Activated effector memory CD4-positive, alpha-beta T cell treated with anti-CD3 and anti-CD28 coated beads, Interleukin-2, amount 50 U/mL, for 16 hours (primary cell): ENCODE data around the gene TBC1D1.

Experiments
- DNase-seq: peaks from one replicate; pipeline ENCODE4 v3.0.0-alpha.2; 2020

TBC1D1 gene

DNA sequence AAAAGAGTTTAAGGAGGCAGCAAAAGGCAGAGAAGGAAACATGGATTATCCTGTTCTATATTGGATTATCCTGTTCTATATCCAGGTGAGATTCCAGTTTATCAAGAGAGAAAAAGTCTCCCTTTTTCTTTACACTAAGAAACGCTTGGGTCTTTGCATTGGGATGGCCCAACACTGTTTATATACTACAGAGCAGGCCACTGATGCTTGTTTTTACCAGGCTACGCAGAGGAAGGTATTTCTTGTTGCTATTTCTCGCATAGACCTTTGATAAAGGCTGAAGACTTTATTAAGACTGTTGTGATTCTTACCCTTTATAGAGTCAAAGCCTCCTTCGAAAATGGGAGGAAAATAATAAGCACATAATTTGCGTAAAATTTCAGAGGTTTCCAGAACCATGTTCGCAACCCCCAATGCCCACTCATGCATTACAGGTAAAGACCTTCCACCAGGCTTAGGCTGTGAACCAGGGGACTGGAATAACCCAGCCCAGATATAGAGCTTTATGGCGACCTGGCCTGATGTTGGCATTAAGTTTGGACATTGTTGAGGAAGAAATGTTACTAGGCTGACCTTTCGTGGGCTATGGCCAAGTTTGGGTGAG lies 287.6 kb downstream of the TBC1D1 start:
- DNase-seq, result no peak

DNA sequence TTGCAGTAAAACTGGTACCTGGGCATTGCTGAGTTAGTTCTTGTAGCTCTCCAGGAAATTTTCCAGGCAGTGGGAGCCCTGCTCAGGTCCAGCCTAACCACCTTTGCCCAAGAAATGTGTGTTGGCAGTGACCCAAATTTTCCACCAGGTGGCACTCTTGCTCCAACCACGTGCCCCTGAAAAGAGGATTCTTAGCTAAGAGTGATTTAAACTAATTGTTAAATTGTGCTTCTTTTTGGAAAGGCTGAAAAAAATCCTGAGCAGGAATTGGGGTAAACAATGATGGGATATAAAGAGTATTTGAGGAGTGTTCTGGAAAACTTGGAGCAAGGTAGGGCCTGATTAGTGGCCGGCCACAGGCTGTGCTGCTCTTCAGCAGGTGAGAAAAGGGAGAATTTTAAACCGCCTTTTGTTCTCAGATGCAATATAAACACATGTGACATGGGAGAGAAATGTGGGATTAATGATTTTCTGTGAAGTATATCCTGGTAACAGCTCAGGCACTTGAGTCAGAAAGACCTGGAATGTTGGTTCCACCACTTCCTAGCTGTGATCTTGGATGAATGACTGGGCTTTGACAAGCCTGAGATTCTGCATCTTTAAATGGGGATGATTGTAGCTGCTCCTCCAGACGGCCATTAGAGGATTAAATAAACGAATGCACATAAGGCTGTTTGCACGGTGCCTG lies 288.9 kb downstream of the TBC1D1 start:
- DNase-seq, result peak; percentile 90

DNA sequence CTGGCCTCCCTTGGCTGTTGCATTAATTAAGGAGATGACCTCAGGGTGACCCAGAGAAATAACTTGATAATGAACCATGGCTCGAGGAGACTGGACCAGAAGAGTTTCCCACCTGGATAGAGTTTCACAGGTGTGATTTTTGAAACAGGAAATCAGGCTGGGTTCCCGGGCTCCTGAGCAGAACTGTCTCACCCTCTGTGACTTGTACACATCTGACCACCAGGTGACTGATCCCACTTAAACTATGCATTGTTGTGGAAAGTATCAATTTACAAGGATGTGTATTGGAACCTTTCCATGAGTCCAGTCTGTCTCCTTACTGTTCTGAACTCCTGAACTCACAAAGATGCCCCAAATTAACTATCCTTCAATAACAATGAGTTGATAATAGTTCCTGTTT lies 289.6 kb downstream of the TBC1D1 start:
- DNase-seq, result no peak

DNA sequence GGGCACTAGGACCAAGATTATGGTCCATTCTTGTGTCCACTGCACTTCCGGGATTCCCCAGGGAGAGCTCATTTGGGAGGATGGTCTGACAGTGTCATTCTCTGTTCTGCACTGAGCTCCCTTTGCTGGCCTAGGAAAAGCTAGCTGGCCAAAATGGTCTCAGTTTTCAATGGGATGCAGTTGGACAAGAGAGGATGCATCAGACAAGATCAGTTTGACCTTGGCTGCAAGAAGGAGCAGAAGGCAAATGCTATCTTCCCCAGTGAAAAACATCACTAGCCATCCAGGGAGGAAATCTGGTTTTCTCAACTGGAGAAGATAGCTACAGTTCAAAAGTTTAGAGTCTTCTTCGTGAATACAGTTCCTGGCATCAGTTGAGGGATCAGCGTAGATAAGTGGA lies 290.4 kb downstream of the TBC1D1 start:
- no peak for DNase-seq

DNA sequence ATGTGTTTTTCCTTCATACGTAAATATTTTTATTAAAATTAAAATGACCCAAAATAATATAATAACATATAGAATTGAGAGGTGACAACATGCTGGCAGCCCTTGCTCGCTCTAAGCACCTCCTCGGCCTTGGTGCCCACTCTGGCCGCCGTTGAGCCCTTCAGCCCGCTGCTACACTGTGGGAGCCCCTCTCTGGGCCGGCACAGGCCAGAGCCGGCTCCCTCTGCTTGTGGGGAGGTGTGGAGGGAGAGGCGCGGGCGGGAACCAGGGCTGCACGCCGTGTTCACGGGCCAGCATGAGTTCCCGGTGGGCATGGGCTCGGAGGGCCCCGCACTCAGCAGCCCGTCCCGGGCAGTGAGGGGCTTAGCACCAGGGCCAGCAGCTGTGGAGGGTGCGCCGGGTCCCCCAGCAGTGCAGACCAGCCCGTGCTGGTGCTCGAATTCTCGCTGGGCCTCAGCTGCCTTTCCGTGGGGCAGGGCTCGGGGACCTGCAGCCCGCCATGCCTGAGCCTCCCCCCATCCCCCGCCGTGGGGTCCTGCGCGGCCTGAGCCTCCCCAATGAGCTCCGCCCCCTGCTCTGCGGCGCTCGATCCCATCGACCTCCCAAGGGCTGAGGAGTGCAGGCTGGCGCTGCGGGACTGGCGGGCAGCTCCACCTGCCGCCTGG lies 291.6 kb downstream of the TBC1D1 start:
- no peak for DNase-seq

DNA sequence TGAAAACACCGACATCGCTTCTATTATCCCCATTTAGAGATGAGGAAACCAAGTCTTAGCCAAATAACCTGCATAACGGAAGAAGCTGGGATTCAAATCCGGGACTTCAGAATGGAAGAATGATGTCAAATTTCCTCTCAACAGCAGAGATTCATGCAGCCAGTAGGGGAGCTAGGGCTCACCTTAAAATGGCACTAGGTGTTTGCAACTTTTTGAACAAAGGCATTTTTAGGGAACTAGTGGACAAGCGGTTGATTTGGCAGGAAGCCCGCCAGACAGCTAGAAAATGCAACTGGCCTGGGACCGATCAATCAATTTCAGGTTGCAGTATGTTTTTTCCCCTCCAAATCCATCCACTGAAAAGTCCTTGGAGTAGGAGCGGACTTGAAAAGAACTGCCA lies 293.5 kb downstream of the TBC1D1 start:
- DNase-seq, result no peak

DNA sequence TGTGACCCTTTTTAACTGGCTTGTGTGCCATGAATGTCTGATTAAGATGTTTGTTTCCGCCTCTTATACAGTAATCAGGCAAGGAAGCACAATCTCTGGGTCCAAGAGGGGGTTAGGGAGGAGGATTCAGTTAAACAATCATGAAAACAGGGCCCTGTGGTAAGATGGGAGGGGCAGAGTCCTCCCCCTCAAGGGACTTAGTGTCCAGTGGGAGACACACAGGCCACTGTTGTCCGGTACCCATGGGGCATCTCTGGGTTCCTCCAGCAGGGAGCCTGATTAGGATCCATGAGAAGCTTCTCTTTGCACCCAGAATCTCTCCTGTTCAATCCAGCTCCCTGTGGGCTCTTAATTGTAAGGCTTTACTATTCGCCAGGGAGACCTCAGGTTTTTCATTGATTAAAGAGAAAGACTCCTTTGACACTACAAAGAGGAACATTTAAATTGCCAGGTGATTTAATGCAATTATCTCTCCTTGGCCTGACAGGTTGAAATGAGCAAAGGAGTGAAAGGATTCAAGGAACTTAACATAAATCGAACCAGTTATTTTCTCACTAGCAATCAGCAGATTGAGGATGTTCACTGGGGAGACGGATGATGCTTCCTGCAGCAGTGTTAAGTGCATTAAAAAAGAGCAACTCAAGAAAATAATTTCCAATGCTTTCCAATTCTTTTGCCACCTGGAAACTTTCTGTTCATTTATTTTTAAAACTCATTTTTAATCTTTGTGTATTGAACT lies 294.7 kb downstream of the TBC1D1 start:
- DNase-seq, result no peak

DNA sequence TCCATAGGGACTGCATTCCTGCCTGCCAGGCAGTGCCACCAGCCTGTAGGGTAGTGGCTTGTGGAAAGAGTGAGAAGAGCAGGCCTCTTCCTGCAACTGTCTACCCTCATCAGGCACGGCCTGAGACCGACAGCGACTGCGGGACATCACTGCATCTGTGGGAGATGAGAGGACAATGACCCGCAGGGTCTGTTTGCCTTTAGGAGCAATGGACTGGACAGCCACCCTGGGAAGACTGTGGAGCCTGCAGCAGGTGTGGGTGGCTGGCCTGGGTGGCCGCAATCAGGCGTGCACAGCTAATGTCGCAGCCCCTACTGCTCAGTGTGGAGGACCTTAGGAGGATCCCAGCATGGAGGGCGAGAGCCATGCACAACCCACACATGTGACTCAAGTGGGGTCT lies 297.3 kb downstream of the TBC1D1 start:
- no peak for DNase-seq

DNA sequence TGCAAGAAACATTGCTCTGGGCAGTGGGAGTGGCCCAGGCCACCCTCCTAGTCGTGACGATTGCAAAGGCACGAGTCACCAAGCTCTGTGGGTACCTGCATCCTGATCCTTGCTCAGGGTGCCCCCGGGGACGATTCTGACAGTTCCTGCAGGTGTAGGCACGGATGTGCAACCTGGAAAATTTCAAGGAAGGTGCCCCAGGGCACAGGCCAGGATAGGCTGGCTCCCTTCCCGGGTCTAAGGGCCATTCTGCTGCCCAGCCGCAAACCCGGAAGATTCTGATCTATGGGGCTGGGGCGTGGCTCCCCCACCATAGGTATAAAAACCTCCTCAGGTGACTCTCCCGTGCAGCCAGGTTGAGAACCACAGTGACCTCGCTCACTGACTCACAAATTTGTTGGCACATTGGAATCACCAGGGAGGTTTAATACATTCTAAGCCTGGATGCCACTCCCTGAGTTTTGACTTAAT lies 297.8 kb downstream of the TBC1D1 start:
- DNase-seq, result no peak
